Measurements from ENCODE around the gene IFT20. TPM values are rescaled to one million over a fixed set of nuclear protein-coding genes. Genes with fewer than 3 reads are reported as not detected.

Gene IFT20, protein sequence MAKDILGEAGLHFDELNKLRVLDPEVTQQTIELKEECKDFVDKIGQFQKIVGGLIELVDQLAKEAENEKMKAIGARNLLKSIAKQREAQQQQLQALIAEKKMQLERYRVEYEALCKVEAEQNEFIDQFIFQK
- total RNA-seq = 72.3 and 84.1 TPM in 2 replicates

GRCh38 chr17:28335201-28335958 is at the start of gene IFT20, which contains the start of gene TNFAIP1:
Gene IFT20, minus strand, starts transcription at chr17:28335472. Its CDS starts 3,487 bp downstream, at chr17:28331985.
Gene TNFAIP1, plus strand, starts transcription at chr17:28335761. Its CDS starts 3,761 bp downstream, at chr17:28339522.

DNA sequence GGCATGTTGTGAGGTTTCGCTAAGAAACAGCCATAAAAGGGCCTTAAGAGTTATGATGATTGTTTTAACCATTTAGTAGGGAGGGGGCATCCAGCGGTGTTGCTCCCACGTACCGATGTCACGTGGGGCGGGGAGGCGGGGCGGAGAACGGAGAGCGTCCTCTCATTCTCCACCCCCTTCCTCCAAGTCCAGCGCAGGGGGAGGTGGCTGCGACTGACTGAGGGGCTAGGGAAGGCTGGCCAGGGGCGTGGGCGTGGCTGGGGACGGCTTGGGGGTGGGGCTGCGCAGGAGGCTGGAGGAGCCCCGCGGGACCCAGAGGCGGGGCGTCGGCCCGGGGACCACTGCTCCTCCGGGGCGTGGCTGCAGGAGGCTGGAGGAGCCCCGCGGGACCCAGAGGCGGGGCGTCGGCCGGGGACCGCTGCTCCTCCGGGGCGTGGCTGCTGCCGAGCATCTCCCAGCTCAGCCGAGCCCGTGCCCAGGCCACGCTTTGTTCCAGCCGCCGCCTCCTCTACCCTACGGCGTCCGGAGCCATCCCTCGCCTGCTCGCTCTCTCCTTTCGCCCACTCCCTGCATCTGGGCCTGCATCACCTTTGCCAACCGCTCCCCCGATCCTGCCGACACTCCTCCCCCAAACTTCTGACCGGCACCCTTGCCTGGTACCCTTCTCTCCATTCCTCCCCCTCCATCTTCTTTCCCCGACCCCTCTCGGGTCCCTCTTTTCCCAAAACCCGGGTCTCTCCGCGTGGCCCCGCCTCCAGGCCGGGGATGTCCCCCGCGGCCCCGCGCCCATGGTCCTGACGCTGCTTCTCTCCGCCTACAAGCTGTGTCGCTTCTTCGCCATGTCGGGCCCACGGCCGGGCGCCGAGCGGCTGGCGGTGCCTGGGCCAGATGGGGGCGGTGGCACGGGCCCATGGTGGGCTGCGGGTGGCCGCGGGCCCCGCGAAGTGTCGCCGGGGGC is 36.3 kb upstream of the IFT20 start, which contains the start of gene SARM1:
TSS of gene SARM1 (plus strand) at position 450 of the 958 bp plus-strand sequence. CDS start at position 789, 339 bp downstream.

GRCh38 chr17:28370035-28370743 is 34.9 kb upstream of the IFT20 start, which contains the start of gene VTN:
Gene VTN, minus strand, starts transcription at chr17:28370307. Its CDS starts 104 bp downstream, at chr17:28370203.

DNA sequence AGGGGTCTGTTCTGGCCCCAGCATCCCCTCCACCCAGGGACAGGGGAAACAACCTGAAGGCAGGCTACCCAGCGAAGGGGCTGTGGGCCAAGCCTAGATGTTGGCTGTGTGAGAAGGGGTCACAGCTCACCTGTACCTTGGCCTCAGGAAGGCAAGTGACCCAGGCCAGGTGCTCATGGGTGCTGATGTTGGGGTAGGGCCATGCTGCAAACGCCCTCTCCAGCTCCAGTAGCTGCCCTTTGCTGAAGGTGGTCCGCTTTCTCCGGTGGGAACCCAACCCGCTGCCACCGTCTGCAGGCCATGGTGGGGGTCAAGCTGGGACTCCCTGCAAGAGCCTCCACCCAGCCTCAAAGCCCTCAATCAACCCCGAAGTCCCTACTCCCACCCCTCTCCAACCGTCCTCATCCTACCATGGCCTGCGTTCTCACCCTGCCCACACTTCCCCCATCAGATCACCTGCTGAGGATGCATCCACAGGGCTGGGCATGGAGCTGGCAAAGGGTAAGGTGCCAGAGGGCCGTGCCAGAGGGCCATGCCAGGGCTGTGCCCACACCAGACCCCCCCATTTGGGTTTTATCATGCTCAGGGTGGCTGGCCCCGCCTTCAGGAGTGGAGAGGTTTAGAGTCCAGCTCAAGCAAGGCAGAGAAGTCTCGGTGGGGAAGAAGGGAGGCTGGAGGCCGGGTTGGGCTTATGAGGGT is 29.5 kb upstream of the IFT20 start, which contains the start of gene SEBOX:
TSS of gene SEBOX (minus strand) at position 535 of the 699 bp plus-strand sequence. CDS start at position 487, 48 bp downstream.

DNA sequence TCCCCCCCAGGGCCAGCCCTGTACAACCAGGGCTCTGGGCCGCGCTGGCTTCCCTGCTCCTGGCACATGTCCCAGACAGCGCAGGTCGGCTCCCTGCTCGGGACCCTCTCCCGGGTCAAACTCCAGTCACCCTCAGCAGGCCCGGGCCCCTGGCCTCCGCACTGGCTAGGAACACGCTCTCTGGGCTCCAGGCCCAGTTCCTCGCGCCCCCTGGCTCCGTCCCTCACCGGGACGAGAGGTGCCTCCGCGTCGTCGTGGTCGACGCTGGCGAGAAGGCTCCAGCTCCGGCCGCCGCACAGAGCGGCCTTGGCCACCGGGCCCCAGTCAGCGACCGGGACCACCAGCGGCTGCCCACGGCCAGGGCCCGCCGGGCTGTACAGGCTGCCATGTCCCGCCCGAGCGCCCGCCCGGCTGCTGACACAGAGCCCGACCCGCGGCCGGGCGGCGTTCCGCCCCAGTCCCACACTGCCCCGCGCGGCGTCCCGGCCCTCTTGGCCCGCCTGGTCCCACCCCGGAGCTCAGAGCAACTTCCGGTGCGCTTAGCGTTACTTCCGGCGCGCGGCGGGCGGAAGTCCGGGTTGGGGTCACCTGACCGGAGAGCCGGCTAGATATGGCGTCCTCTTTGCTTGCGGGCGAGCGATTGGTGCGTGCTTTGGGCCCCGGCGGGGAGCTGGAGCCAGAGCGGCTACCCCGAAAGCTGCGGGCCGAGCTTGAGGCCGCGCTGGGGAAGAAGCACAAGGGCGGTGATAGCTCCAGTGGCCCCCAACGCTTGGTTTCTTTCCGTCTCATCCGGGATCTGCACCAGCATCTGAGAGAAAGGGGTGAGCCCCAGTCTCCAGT is 22.0 kb upstream of the IFT20 start, which contains the start of gene POLDIP2:
TSS of gene POLDIP2 (minus strand) at position 467 of the 840 bp plus-strand sequence. CDS start at position 388, 79 bp downstream.

DNA sequence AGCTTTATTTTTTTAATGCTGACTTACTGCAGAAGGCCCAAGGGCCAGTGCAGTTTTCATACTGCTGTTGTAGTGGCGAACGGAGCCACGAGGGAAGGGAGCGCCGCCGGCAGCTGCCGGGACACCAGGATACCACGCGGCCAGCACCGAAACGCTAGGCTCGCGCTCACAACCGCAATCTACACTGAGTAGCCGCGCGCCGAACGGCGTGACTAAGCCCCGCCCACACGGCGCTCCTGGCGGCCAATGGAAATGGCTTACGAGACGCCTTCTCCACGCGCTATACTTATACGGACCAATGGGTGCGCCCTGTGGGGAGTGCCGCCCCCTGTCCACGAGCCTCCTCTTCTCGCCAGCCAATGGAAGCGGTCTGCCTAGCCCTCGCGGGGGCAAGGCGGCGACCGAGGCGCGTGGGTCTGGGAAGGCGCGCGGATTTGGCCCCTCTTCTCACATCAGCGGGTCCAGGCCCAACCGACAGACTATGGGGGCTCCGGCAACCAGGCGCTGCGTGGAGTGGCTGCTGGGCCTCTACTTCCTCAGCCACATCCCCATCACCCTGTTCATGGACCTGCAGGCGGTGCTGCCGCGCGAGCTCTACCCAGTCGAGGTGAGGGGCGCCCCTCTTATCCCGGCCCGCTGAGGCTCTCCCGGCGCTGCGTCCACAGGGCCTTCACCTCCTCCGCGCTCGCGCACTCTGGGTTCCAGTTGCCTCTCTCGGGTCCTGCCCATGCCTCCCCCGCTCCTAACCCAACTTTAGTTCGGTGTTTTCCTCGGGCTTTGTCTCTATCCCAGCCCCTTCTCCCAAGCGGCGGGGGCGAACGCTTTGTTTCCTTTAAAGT is 16.3 kb downstream of the IFT20 start, which contains the start of gene TMEM97:
TSS of gene TMEM97 (plus strand) at position 442 of the 839 bp plus-strand sequence. CDS start at position 482, 40 bp downstream.

Other genes with a start within 250 kb of the IFT20 start
- 19.1 and 22.7 TPM in 2 replicates for gene TMEM97, start 16.3 kb downstream of the IFT20 start, total RNA-seq
- gene TNFAIP1, start 289 bp upstream of the IFT20 start, total RNA-seq = 29.2 and 36.6 TPM in 2 replicates
- gene POLDIP2, start 22.1 kb upstream of the IFT20 start, total RNA-seq = 70.5 and 73.7 TPM in 2 replicates
- gene SEBOX, start 29.7 kb upstream of the IFT20 start, total RNA-seq = not detected in 2 replicates
- under 0.01 and 0.30 TPM in 2 replicates for gene VTN, start 34.8 kb upstream of the IFT20 start, total RNA-seq
- gene SARM1, start 36.2 kb upstream of the IFT20 start, total RNA-seq = 2.6 and 5.5 TPM in 2 replicates
- gene SLC46A1, start 70.7 kb upstream of the IFT20 start, total RNA-seq = 1.6 and 4.4 TPM in 2 replicates
- not detected in 2 replicates for gene SLC13A2, start 138.2 kb upstream of the IFT20 start, total RNA-seq
- not detected in 2 replicates for gene FOXN1, start 170.9 kb upstream of the IFT20 start, total RNA-seq
- gene UNC119, start 217.2 kb upstream of the IFT20 start, total RNA-seq = 16.2 and 28.6 TPM in 2 replicates
- gene PIGS, start 236.1 kb upstream of the IFT20 start, total RNA-seq = 55.9 and 69.9 TPM in 2 replicates
- gene ALDOC, start 241.4 kb upstream of the IFT20 start, total RNA-seq = 19.8 and 41.9 TPM in 2 replicates